Panc1 (cell line): ENCODE data around the gene TRABD2B. TPM values are rescaled to one million over a fixed set of nuclear protein-coding genes. Genes with fewer than 3 reads are reported as not detected.

ENCODE experiments used
- ATAC-seq: fragments of 200-7000 bp; cut with Tn5 transposase; 2 replicates; pipeline ENCODE4 v1.9.1; 2020; ENCODE audit warnings: mild to moderate bottlenecking, moderate library complexity
- BruUV-seq: library from RNA; stranded (reverse); fragments of 400-500 nt; replicated peaks from 2 replicates; lab custom pipeline; 2021; lab: Mats Ljungman, UMichigan
- CTCF ChIA-PET: fragments of 300-600 bp; sonication (Branson Sonifier 250); formaldehyde crosslinking; loops from one replicate; lab custom pipeline; 2022; ENCODE audit warnings: antibody characterized with exemption; lab: Charles Lee
- POLR2A ChIA-PET: fragments of 300-600 bp; sonication (Branson Sonifier 250); formaldehyde crosslinking; loops from one replicate; lab custom pipeline; 2022; ENCODE audit warnings: antibody characterized with exemption; lab: Charles Lee
- DNase-seq: peaks from one replicate; pipeline ENCODE4 v3.0.0-alpha.2; 2010; ENCODE audit warnings: low read depth, low spot score
- H3K27ac ChIP-seq: 2 replicates; pipeline ENCODE4 v1.5.1; 2011; ENCODE audit warnings: mild to moderate bottlenecking, low read length, inconsistent platforms
- H3K27me3 ChIP-seq: fragments of 200-500 bp; sonication (Bioruptor generic); 2 replicates; pipeline ENCODE4 v1.6.0; 2014; ENCODE audit warnings: low read length, inconsistent platforms; ENCODE audit not compliant: control insufficient read depth, insufficient read depth
- H3K36me3 ChIP-seq: fragments of 200-500 bp; sonication (Bioruptor generic); 2 replicates; pipeline ENCODE4 v1.5.1; 2014; ENCODE audit warnings: inconsistent platforms, mild to moderate bottlenecking, low read length, moderate library complexity; ENCODE audit not compliant: control insufficient read depth, insufficient read depth
- H3K4me1 ChIP-seq: 2 replicates; pipeline ENCODE4 v1.5.1; 2011; ENCODE audit warnings: inconsistent platforms, mild to moderate bottlenecking, low read length, moderate library complexity; ENCODE audit not compliant: control insufficient read depth, insufficient read depth
- H3K4me3 ChIP-seq, 2 experiments: 2 replicates each; pipeline ENCODE4 v1.5.1; 2011 to 2012; ENCODE audit warnings: low read depth in 2 of 2, low read length in 2 of 2, mild to moderate bottlenecking in 2 of 2, inconsistent platforms in 1 of 2, moderate library complexity in 1 of 2
- H3K9me3 ChIP-seq: fragments of 200-500 bp; sonication (Bioruptor generic); 2 replicates; pipeline ENCODE4 v1.5.1; 2014; ENCODE audit warnings: low read depth, mild to moderate bottlenecking, inconsistent platforms, low read length, moderate library complexity; ENCODE audit not compliant: control insufficient read depth, insufficient read depth
- POLR2AphosphoS5 ChIP-seq: IDR thresholded peaks from 2 replicates; pipeline ENCODE4 v1.6.1; 2012; ENCODE audit warnings: mild to moderate bottlenecking, low read depth, low read length, moderate library complexity
- REST ChIP-seq, 2 experiments: IDR thresholded peaks; 2 replicates each; pipeline ENCODE4 v1.6.1; 2011 to 2012; ENCODE audit warnings: low read depth in 2 of 2, control low read depth in 1 of 2, low read length in 1 of 2, mild to moderate bottlenecking in 1 of 2, moderate library complexity in 1 of 2; ENCODE audit not compliant: insufficient read depth in 1 of 2
- SIN3A ChIP-seq: IDR thresholded peaks from 2 replicates; pipeline ENCODE4 v1.6.1; 2012; ENCODE audit warnings: low read depth, mild to moderate bottlenecking, low read length, moderate library complexity, borderline replicate concordance; ENCODE audit not compliant: insufficient read depth
- TCF7L2 ChIP-seq: IDR thresholded peaks from 2 replicates; pipeline ENCODE4 v1.6.1; 2011; ENCODE audit warnings: mild to moderate bottlenecking, low read depth, low read length, inconsistent platforms
- in situ Hi-C: cut with HindIII; loops from 2 replicates; pipeline ENCODE4 v1.10.0; 2016; ENCODE audit warnings: low sequenced_read_pairs, low pct_unique_long_range_greater_than_20kb
- intact Hi-C: fragments of 100-400 bp; cut with micrococcal nuclease; formaldehyde crosslinking; loops from one replicate; pipeline ENCODE4 v1.10.0; 2022; ENCODE audit not compliant: unreplicated experiment
- total RNA-seq: library from RNA; stranded (reverse); gene quantifications from one replicate; pipeline ENCODE4 v1.2.1, GENCODE V29; 2021; ENCODE audit not compliant: unreplicated experiment
- TF ChIP-seq, protein P1 (sequence below): fragments of 450-650 bp; IDR thresholded peaks from 2 replicates; pipeline ENCODE4 v1.5.1; 2017; ENCODE audit warnings: mild to moderate bottlenecking

TRABD2B gene
- total RNA-seq, 1 experiment from 2014 or later: not detected

- no peaks in the 10 kb centered on the region; the same call in 1 of the 2 replicates for H3K27me3 ChIP-seq
- no peak overlapping the region for H3K27ac ChIP-seq
- ChIA-PET POLR2A (no interaction called here), CTCF (no interaction called here)
- intact Hi-C loops (no loop called here), in situ Hi-C loops (no loop called here)
- DNase-seq: no peak
- H3K4me3 ChIP-seq: no peak overlapping the region
- BruUV-seq: no TSS peak
- no peak for TF ChIP-seq SIN3A
- TF ChIP-seq, protein P1, sequence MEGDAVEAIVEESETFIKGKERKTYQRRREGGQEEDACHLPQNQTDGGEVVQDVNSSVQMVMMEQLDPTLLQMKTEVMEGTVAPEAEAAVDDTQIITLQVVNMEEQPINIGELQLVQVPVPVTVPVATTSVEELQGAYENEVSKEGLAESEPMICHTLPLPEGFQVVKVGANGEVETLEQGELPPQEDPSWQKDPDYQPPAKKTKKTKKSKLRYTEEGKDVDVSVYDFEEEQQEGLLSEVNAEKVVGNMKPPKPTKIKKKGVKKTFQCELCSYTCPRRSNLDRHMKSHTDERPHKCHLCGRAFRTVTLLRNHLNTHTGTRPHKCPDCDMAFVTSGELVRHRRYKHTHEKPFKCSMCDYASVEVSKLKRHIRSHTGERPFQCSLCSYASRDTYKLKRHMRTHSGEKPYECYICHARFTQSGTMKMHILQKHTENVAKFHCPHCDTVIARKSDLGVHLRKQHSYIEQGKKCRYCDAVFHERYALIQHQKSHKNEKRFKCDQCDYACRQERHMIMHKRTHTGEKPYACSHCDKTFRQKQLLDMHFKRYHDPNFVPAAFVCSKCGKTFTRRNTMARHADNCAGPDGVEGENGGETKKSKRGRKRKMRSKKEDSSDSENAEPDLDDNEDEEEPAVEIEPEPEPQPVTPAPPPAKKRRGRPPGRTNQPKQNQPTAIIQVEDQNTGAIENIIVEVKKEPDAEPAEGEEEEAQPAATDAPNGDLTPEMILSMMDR: peak; percentile 63
- H3K36me3 ChIP-seq: no peaks in the 10 kb centered on the region
- H3K4me1 ChIP-seq: no peaks in the 10 kb centered on the region
- no peak for ATAC-seq
- H3K9me3 ChIP-seq: no peaks in the 10 kb centered on the region
Measured at GRCh38 chr1:47972864-47973432, 24.2 kb downstream of the TRABD2B start.

GRCh38 chr1:47971385-47972160 lies 25.6 kb downstream of the TRABD2B start:
- no peak overlapping the region for H3K27ac ChIP-seq
- no peaks in the 10 kb centered on the region for H3K36me3 ChIP-seq
- no TSS peak for BruUV-seq
- ChIA-PET POLR2A (no interaction called here), CTCF (no interaction called here)
- intact Hi-C loops: no loop called here
- in situ Hi-C loops: no loop called here
- DNase-seq (no peak), ATAC-seq (no peak)
- no peak overlapping the region for H3K4me3 ChIP-seq
- H3K27me3 ChIP-seq: no peaks in the 10 kb centered on the region; the same call in 1 of the 2 replicates
- no peak for TF ChIP-seq POLR2AphosphoS5
- TF ChIP-seq, protein P1: no peak
- TF ChIP-seq REST (IDR thresholded peaks at IDR 0.05; ENCODE audit: insufficient read depth in 1 of 2, low read depth in 2 of 2, low read length in 1 of 2): no peak
- no peak for TF ChIP-seq TCF7L2
- TF ChIP-seq SIN3A: no peak
- H3K4me1 ChIP-seq: no peaks in the 10 kb centered on the region
- H3K9me3 ChIP-seq: no peaks in the 10 kb centered on the region
